GM19023 (cell line): ENCODE data around the gene RFC3.

Experiments
- ATAC-seq: cut with Tn5 transposase; IDR thresholded peaks from one replicate; pipeline ENCODE4 v1.9.1; 2021; ENCODE audit warnings: mild to moderate bottlenecking, moderate library complexity; ENCODE audit not compliant: unreplicated experiment

The RFC3 gene

DNA sequence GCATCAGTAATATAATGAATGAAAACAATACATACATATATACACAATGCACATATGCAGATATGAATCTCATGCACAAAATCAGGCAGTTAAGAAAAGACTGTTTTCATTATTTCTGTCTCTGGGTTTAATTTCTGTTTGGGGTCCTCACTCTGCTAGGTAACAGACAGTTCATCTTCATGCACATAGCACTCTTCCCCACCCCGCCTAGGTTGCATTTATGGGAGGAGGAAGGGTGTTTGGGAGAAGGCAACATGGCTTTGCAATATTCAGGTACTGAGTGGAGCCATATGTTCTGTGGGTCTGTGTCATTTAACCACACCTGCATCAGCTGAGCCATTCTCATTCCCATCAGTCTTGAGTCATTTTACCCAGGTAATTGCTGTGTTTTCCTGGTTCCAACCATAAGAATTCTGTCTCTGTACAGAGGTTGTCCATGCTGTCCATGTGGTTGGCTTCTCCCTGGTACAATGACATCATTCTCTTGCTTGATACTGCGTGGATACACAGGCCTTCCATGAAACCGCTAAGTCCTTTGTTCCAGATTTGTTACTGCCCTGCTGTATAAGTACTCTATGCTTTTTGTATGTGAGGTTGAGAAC, 45.3 kb downstream of the RFC3 start:
- ATAC-seq: no peak

- ATAC-seq: no peak
Measured at GRCh38 chr13:33865945-33866344, 48.0 kb downstream of the RFC3 start.

DNA sequence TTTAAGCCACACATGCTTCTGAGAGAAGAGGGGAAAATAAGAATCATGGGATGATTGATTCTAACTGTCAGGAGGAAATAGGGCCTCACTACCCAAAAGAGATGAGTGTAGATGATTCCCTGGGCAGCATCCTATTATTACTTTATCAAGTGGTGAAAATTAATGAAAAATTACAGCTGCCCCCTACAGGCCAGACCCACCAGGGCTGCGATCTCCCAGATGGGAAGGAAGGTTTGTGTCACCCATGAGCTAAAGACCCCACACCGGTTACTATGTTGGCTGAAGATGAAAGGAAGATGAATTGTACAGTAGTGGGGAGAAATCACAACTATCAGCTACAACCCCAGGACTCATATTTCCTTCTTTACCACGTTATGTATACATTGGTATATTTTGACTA, 49.5 kb downstream of the RFC3 start:
- no peak for ATAC-seq

GRCh38 chr13:33868343-33868994, 50.5 kb downstream of the RFC3 start:
- ATAC-seq: no peak

DNA sequence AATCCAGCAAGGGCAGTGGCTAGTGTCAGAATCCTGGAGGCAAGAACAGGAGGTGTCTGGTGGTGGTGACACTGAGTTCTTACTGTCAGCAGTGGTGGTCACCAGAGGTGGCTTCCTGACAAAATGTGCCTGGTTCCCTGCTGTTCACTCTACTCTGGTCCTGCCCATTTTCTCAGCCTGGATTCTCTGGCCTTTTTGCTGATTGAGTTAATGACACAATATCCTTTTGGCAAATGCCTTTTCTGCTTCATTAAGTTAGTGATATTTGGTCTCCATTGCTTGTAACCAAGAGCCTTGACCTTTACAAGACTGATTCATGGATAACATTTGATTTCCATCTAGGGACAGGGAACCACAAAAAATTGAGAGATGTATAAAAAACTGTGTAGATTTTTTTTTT, 51.1 kb downstream of the RFC3 start:
- no peak for ATAC-seq

- no peak for ATAC-seq
Measured at GRCh38 chr13:33870046-33870668, 52.2 kb downstream of the RFC3 start.

DNA sequence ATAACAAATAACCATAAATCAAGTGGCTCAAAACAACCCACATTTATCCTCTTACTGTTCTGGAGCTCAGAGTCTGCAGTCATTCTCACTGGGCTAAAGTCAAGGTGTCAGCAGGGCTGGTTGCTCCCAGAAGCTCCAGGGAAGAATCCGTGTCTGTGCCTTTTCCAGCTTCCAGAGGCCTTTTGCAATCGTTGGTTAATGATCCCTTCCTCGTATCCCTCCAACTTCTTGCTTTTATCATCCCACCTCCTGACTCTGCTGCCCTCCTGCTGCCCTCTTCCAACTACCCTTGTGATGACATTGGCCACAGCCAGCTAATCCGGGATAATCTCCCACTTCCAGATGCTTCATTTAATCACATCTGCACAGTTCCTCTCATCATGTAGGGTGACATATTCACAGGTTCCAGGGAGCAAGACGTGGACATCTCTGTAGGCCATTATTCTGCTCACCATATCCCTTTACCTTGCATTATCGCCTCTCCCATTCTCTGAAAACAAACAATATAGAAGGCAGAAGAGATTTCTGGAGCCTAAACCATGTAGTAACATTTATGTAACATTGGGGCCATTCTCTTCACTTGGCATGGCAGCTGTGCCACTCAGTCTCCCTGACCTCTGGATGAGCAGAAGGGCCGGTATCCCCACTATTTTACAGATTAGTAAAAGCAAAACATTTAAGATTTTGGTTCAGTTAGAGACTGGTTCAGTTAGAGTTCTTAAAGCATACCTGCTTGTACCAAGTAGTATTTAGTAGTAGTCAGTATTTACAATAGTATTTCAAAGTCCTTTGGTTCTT, 53.5 kb downstream of the RFC3 start:
- no peak for ATAC-seq

DNA sequence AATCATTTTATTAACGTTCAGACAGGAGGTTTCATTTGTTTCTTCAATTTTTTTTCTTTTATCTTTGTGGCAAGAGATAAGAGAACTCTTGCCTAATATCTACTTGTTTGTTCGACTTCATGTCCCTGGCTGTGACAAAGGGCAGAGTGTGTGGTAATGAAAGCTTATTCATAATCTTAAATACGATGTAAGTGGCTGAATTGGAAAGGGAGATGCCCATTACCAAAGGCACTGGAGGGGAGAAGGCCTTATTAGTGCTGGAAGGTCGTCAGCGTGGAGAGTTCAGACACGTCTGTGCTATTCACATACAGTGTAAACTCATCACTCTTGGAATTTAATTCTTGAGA, 54.0 kb downstream of the RFC3 start:
- no peak for ATAC-seq

DNA sequence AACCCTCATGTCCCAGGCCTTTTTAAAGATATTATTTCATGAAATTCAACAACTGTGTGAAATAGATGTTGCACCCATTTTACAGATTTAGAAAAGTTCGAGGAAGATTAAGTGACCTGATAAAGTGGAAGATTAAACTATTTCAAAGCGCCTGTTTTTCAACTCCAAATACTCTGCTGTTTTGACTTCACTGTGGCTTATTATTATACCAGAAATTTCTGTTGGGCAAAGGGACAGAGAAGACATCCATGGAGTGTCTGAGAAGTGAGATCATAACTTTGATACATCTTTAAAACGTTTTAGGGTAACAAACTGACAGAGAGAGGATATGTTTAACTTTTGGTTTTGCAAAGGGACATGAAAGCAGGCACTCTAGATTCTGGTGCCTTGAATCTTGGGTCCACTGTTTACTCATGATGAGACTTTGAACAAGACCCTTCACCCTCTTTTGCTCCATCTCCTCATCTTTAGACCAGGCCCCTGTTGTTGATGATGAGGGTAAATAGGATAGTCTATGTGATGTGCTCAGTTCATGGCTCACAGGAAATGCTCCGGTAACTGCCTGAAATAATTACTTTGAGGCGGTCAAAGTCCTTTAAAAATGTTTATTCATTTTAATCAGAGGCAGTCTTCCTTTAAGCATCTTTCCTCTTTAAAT, 55.4 kb downstream of the RFC3 start:
- ATAC-seq: no peak

GRCh38 chr13:33874871-33875270, 56.9 kb downstream of the RFC3 start:
- no peak for ATAC-seq

- no peak for ATAC-seq
Measured at GRCh38 chr13:33875618-33876401, 57.9 kb downstream of the RFC3 start.

- no peak for ATAC-seq
Measured at GRCh38 chr13:33876716-33877394, 58.9 kb downstream of the RFC3 start.

DNA sequence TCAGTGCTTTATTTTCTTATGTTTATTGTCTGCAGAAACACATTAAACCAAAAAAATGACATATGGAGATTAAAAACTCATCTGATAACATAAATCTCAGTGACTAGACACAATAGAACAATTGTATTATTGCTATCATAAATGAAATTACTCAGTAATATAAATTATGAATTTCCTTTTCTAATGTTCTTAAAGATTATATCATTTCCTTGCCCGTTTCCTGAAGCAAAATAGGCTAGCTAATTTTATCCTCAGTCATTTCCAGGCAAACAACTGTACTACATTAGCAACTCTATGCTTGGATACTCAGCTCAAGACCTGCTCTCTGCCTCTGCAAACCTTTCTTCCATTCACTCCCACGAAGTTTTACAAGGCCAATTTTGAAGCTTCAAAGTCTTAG, 61.2 kb downstream of the RFC3 start:
- ATAC-seq: no peak

DNA sequence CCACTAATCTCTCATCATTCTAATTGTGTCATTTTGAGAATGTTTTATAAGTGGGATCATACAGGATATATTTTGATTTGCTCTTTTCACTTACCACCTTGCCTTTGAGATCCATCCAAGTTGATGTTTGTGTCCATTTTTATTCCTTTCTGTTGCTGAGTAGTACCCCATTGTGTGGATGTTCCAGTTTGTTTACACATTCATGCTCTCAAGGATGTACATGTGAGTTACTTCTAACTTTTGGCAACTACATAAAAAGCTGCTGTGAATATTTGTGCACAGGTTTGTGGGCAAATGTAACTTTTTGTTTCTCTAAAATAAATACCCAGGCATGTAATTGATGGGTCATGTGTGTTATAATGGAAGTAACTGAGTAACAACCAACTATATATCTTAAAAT, 64.9 kb downstream of the RFC3 start:
- ATAC-seq: no peak

DNA sequence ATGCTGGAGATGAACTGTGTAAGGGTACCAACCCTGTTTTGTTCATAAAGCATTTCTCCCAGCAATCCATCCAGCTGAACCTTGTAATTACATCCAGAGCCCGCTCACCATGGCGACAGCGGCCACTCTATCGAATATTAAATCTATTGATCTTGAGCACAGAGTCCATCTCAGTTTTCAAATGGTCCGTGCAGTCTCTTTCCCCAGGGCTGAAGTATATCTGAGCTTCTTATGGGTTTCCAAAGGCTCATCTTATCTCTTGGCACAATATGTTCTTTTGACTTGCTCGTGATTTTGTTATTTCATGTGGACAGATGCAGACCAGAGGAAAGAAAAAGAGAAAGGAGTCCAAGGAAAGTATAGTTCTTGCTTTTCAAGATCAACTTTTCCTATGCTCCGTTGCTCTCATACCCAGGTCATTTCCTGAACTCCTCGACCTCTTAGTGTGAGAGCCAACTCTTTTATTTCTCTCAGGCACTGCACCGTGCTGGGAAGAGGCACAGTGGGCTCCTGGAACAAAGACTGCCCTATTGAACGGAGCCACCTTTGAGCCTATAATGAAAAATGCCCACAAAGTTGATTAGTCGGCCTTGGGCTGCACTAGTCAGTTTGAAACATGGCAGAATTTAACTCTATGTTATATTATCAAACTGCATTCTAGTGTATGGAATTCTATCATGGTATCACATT, 66.7 kb downstream of the RFC3 start:
- ATAC-seq: no peak
